Caco-2 (cell line): Measurements from ENCODE around the gene KRTAP5-4. TPM values are rescaled to one million over a fixed set of nuclear protein-coding genes. Genes with fewer than 3 reads are reported as not detected.
"Not testable (repeated sequence)": the region's sequence is repeated elsewhere in the genome, so short reads cannot be mapped to it uniquely, and the experiment has no call there.

Experiments used
- BruUV-seq: library from RNA; stranded (reverse); fragments of 400-500 nt; replicated peaks from 2 replicates; lab custom pipeline; 2021; lab: Mats Ljungman, UMichigan
- CTCF ChIA-PET: fragments of 300-600 bp; sonication (Branson Sonifier 250); formaldehyde crosslinking; loops from one replicate; lab custom pipeline; 2022; ENCODE audit warnings: antibody characterized with exemption; lab: Charles Lee
- POLR2A ChIA-PET: fragments of 300-600 bp; sonication (Branson Sonifier 250); formaldehyde crosslinking; loops from one replicate; lab custom pipeline; 2022; ENCODE audit warnings: antibody characterized with exemption; lab: Charles Lee
- DNase-seq, 2 experiments: peaks; one replicate each; pipeline versions ENCODE4 v3.0.0 to v3.0.0-alpha.2; 2020 to 2022
- H3K27me3 ChIP-seq: replicated peaks from 2 replicates; pipeline ENCODE4 v1.6.0; 2011; ENCODE audit warnings: low read length; ENCODE audit not compliant: control insufficient read depth, insufficient read depth
- H3K36me3 ChIP-seq: 2 replicates; pipeline ENCODE4 v1.5.1; 2011; ENCODE audit warnings: low read length; ENCODE audit not compliant: control insufficient read depth, insufficient read depth
- H3K4me1 ChIP-seq: fragments of 250-450 bp; sonication (Bioruptor Pico); 2 replicates; pipeline ENCODE4 v1.5.1; 2020; ENCODE audit warnings: mild to moderate bottlenecking
- H3K4me3 ChIP-seq: 2 replicates; pipeline ENCODE4 v1.5.1; 2011; ENCODE audit warnings: low read depth, mild to moderate bottlenecking, control low read depth, low read length
- H3K9me3 ChIP-seq: fragments of 250-450 bp; sonication (Bioruptor Pico); 2 replicates; pipeline ENCODE4 v1.5.1; 2020; ENCODE audit warnings: mild to moderate bottlenecking, moderate library complexity
- H3K27ac Mint-ChIP-seq: one replicate; pipeline ENCODE4 v1.8.0; 2022; ENCODE audit warnings: mixed read lengths; ENCODE audit not compliant: unreplicated experiment
- H3K27me3 Mint-ChIP-seq: one replicate; pipeline ENCODE4 v1.8.0; 2022; ENCODE audit warnings: mixed read lengths; ENCODE audit not compliant: insufficient read depth, unreplicated experiment
- H3K36me3 Mint-ChIP-seq: one replicate; pipeline ENCODE4 v1.8.0; 2022; ENCODE audit warnings: mild to moderate bottlenecking, mixed read lengths; ENCODE audit not compliant: insufficient read depth, unreplicated experiment
- H3K4me1 Mint-ChIP-seq: one replicate; pipeline ENCODE4 v1.8.0; 2022; ENCODE audit warnings: low read depth, mixed read lengths; ENCODE audit not compliant: unreplicated experiment
- H3K4me3 Mint-ChIP-seq: one replicate; pipeline ENCODE4 v1.8.0; 2022; ENCODE audit warnings: mild to moderate bottlenecking, moderate library complexity, mixed read lengths; ENCODE audit not compliant: unreplicated experiment
- H3K9me3 Mint-ChIP-seq: one replicate; pipeline ENCODE4 v1.8.0; 2022; ENCODE audit warnings: mixed read lengths; ENCODE audit not compliant: unreplicated experiment
- CTCF ChIP-seq, 2 experiments: fragments of 200-600 bp in 1 of 2; IDR thresholded peaks; 1 replicate in 1 of 2; 2 replicates in 1 of 2; pipeline versions ENCODE4 v1.5.1 to v1.8.0; 2011 to 2022; ENCODE audit warnings: antibody characterized with exemption in 1 of 2, control low read depth in 1 of 2, inconsistent platforms in 1 of 2, low read depth in 1 of 2, low read length in 1 of 2, mild to moderate bottlenecking in 1 of 2, moderate library complexity in 1 of 2; ENCODE audit not compliant: insufficient read depth in 1 of 2, severe bottlenecking in 1 of 2, unreplicated experiment in 1 of 2
- intact Hi-C: fragments of 100-400 bp; cut with micrococcal nuclease; formaldehyde crosslinking; loops from one replicate; pipeline ENCODE4 v1.10.0; 2022; ENCODE audit not compliant: unreplicated experiment
- total RNA-seq: library from RNA; stranded (reverse); gene quantifications from 2 replicates; pipeline ENCODE4 v1.2.3, GENCODE V29; 2022

Gene KRTAP5-4
- total RNA-seq, 1 experiment from 2014 or later: not detected

DNA sequence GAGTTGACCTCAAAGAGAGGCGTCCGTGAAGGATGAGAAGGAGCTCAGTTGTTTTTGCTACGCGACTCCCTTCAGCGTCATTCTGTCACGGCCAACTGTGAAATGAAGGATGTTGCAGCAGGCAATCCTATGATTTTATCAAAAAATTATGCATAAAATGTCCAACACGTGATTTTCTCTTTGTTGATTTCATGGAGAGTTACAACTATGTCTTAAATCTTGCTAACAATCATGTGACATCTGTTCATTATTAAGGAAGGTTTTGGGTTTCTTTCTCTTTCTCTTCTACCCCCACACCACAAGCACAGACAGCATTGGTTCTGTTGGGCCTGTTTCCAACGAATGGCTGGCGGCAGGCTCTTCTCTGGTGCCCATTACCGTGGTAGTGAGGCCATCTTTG lies 3.7 kb downstream of the KRTAP5-4 start:
- H3K27me3 ChIP-seq: no peaks in the 10 kb centered on the region
- Mint-ChIP-seq H3K27me3 (peaks cover 18% of the 10 kb centered on the region), H3K4me1 (peaks cover 5% of the 10 kb centered on the region), H3K36me3 (no peaks in the 10 kb centered on the region), H3K4me3 (no peak overlapping the region), H3K9me3 (peaks cover 32% of the 10 kb centered on the region), H3K27ac (no peak overlapping the region)
- DNase-seq: no peak
- no peak overlapping the region for H3K4me3 ChIP-seq
- intact Hi-C loops: no loop called here
- no peaks in the 10 kb centered on the region for H3K9me3 ChIP-seq
- H3K36me3 ChIP-seq: no peaks in the 10 kb centered on the region
- CTCF ChIA-PET: no interaction called here
- POLR2A ChIA-PET: no interaction called here
- TF ChIP-seq CTCF (IDR thresholded peaks at IDR 0.05; ENCODE audit: insufficient read depth in 1 of 2, low read depth in 1 of 2, low read length in 1 of 2, severe bottlenecking in 1 of 2, unreplicated experiment in 1 of 2): no peak
- no peaks in the 10 kb centered on the region for H3K4me1 ChIP-seq
- BruUV-seq: no TSS peak

DNA sequence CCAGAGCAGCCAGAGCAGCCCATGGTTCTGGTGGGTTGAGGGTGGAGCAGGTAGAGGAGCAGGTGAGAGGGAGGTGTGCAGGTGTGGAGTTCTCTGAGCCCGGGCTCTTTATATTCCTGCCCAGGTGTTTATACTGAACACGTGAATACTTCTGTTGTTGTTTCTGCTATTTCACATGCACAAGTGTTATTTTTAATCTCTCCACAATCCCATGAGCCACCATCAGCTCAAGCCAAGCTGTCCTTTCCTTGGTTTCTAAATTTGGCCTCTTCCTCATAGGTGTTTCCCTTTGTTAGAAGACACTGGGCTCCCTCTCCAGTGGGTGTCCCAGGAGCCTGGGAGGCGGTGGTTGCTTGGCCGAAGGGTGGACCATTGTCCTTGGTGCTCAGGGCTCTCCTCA lies 13.6 kb downstream of the KRTAP5-4 start, which contains the start of gene KRTAP5-3:
Gene KRTAP5-3 (minus strand): TSS at position 101 of the 400 bp plus-strand sequence. CDS start 78 bp downstream, at position 23.
- BruUV-seq: no TSS peak
- Mint-ChIP-seq H3K36me3 (no peaks in the 10 kb centered on the region), H3K27me3 (peaks cover 2% of the 10 kb centered on the region), H3K4me3 (no peak within 1 kb of the TSS), H3K9me3 (peaks cover 1% of the 10 kb centered on the region), H3K4me1 (no peaks in the 10 kb centered on the region), H3K27ac (no peak within 1 kb of the TSS)
- H3K9me3 ChIP-seq: no peaks in the 10 kb centered on the region
- H3K4me1 ChIP-seq: no peaks in the 10 kb centered on the region
- intact Hi-C loops: no loop called here
- no peaks in the 10 kb centered on the region for H3K36me3 ChIP-seq
- no peaks in the 10 kb centered on the region; the same call in 1 of the 2 replicates for H3K27me3 ChIP-seq
- H3K4me3 ChIP-seq: no peak within 1 kb of the TSS
- ChIA-PET POLR2A (no interaction called here), CTCF (no interaction called here)
- no peak for DNase-seq
- TF ChIP-seq CTCF (IDR thresholded peaks at IDR 0.05; ENCODE audit: insufficient read depth in 1 of 2, low read depth in 1 of 2, low read length in 1 of 2, severe bottlenecking in 1 of 2, unreplicated experiment in 1 of 2): no peak

- BruUV-seq, H3K27me3 Mint-ChIP-seq, intact Hi-C loops, H3K27me3 ChIP-seq, H3K4me1 ChIP-seq, H3K9me3 Mint-ChIP-seq, H3K4me1 Mint-ChIP-seq, CTCF ChIA-PET, H3K4me3 Mint-ChIP-seq, H3K36me3 ChIP-seq, H3K36me3 Mint-ChIP-seq, H3K27ac Mint-ChIP-seq, H3K4me3 ChIP-seq, POLR2A ChIA-PET, H3K9me3 ChIP-seq, DNase-seq: not testable (repeated sequence)
Measured at GRCh38 chr11:1607901-1608300, 14.0 kb downstream of the KRTAP5-4 start.

- H3K27ac Mint-ChIP-seq, H3K9me3 Mint-ChIP-seq, CTCF ChIA-PET, H3K27me3 ChIP-seq, H3K36me3 ChIP-seq, H3K4me3 ChIP-seq, DNase-seq, BruUV-seq, H3K36me3 Mint-ChIP-seq, intact Hi-C loops, H3K4me1 Mint-ChIP-seq, H3K4me3 Mint-ChIP-seq, H3K9me3 ChIP-seq, H3K27me3 Mint-ChIP-seq, H3K4me1 ChIP-seq, POLR2A ChIA-PET: not testable (repeated sequence)
Measured at GRCh38 chr11:1607156-1607845, 14.6 kb downstream of the KRTAP5-4 start.

DNA sequence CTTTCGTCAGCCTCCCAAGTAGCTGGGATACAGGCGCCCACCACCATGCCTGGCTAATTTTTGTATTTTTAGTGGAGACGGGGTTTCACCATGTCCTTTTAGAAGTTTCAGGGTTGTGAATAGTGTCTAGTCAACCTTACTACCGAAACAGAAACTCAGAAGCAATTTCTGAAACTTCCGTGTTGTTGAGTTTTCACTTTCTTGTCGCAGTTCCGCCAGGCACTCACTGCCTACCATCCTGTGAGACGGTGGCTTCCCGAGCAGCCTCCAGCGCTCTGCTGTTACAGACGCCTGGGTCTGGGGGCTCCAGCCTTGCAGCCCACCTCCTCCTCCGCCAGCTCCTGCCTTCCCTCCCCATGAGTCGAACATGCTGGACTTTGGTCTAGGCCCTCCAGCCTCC lies 16.0 kb downstream of the KRTAP5-4 start:
- intact Hi-C loops, H3K4me1 Mint-ChIP-seq, H3K9me3 ChIP-seq, H3K9me3 Mint-ChIP-seq, H3K4me1 ChIP-seq, H3K27ac Mint-ChIP-seq, H3K4me3 ChIP-seq, H3K27me3 ChIP-seq, DNase-seq, BruUV-seq, H3K36me3 Mint-ChIP-seq, H3K27me3 Mint-ChIP-seq, H3K4me3 Mint-ChIP-seq, POLR2A ChIA-PET, H3K36me3 ChIP-seq, CTCF ChIA-PET: not testable (repeated sequence)
